ENCODE results near the gene CTDSPL. TPM values are rescaled to one million over a fixed set of nuclear protein-coding genes. Genes with fewer than 3 reads are reported as not detected.

CTDSPL gene
- total and polyA plus RNA-seq, 4 donors = 21.3 to 48.0 (median 35.4) TPM

GRCh38 chr3:37847689-37848088, 14.0 kb upstream of the CTDSPL start:
- intact Hi-C loops (cut with DNase I) = no loop called here
- Histone ChIP-seq H3K9me3 (ENCODE audit: control insufficient read depth, low read length) (no peaks in the 10 kb centered on the region), H3K4me1 (ENCODE audit: control insufficient read depth in 1 of 2, insufficient read depth in 2 of 2, low read length in 2 of 2) (no peaks in the 10 kb centered on the region), H3K27me3 (ENCODE audit: control insufficient read depth in 1 of 2, insufficient read depth in 2 of 2, low read length in 1 of 2) (no peaks in the 10 kb centered on the region), H3K4me3 (ENCODE audit: low read length in 2 of 2) (no peak overlapping the region), H3K27ac (ENCODE audit: low read depth in 1 of 2, low read length in 2 of 2) (no peak overlapping the region), H3K36me3 (ENCODE audit: control insufficient read depth in 1 of 2, insufficient read depth in 2 of 2, low read length in 1 of 2) (no peaks in the 10 kb centered on the region)
- no peak for ATAC-seq (ENCODE audit: low FRiP score)
- WGBS, 2 donors = 9 to 10% methylated on average over 4 of the region's 4 CpGs
- DNase-seq = no peak

- Histone ChIP-seq H3K4me3 (ENCODE audit: low read length in 2 of 2) (no peak overlapping the region), H3K36me3 (ENCODE audit: control insufficient read depth in 1 of 2, insufficient read depth in 2 of 2, low read length in 1 of 2) (no peaks in the 10 kb centered on the region), H3K27me3 (ENCODE audit: control insufficient read depth in 1 of 2, insufficient read depth in 2 of 2, low read length in 1 of 2) (no peaks in the 10 kb centered on the region), H3K27ac (ENCODE audit: low read depth in 1 of 2, low read length in 2 of 2) (no peak overlapping the region), H3K9me3 (ENCODE audit: control insufficient read depth, low read length) (no peaks in the 10 kb centered on the region), H3K4me1 (ENCODE audit: control insufficient read depth in 1 of 2, insufficient read depth in 2 of 2, low read length in 2 of 2) (no peaks in the 10 kb centered on the region)
- intact Hi-C loops (cut with DNase I) = no loop called here
- DNase-seq (no peak), ATAC-seq (ENCODE audit: low FRiP score) (no peak)
- 94 to 96% methylated on average over 11 of the region's 11 CpGs for WGBS, 2 donors
Measured at GRCh38 chr3:37849146-37849923, 12.3 kb upstream of the CTDSPL start.

- H3K27ac ChIP-seq (ENCODE audit: low read depth in 1 of 2, low read length in 2 of 2) = no peak overlapping the region
- peaks cover 4% of the 10 kb centered on the region in 2 donors for H3K4me1 ChIP-seq (ENCODE audit: control insufficient read depth in 1 of 2, insufficient read depth in 2 of 2, low read length in 2 of 2)
- H3K9me3 ChIP-seq (ENCODE audit: control insufficient read depth, low read length) = no peaks in the 10 kb centered on the region
- ATAC-seq (ENCODE audit: low FRiP score) (no peak), DNase-seq (no peak)
- 55 to 58% methylated on average over 1 of the region's 1 CpG for WGBS, 2 donors
- H3K4me3 ChIP-seq (ENCODE audit: low read length in 2 of 2) = no peak overlapping the region
- H3K27me3 ChIP-seq (ENCODE audit: control insufficient read depth in 1 of 2, insufficient read depth in 2 of 2, low read length in 1 of 2) = no peaks in the 10 kb centered on the region
- no peaks in the 10 kb centered on the region for H3K36me3 ChIP-seq (ENCODE audit: control insufficient read depth in 1 of 2, insufficient read depth in 2 of 2, low read length in 1 of 2)
- intact Hi-C loops (cut with DNase I) = no loop called here
Measured at GRCh38 chr3:37852097-37852496, 9.6 kb upstream of the CTDSPL start.

GRCh38 chr3:37852771-37853170, 8.9 kb upstream of the CTDSPL start:
- Histone ChIP-seq H3K9me3 (ENCODE audit: control insufficient read depth, low read length) (no peaks in the 10 kb centered on the region), H3K4me1 (ENCODE audit: control insufficient read depth in 1 of 2, insufficient read depth in 2 of 2, low read length in 2 of 2) (peaks cover 4% of the 10 kb centered on the region in 2 donors), H3K36me3 (ENCODE audit: control insufficient read depth in 1 of 2, insufficient read depth in 2 of 2, low read length in 1 of 2) (no peaks in the 10 kb centered on the region), H3K27me3 (ENCODE audit: control insufficient read depth in 1 of 2, insufficient read depth in 2 of 2, low read length in 1 of 2) (no peaks in the 10 kb centered on the region), H3K4me3 (ENCODE audit: low read length in 2 of 2) (no peak overlapping the region), H3K27ac (ENCODE audit: low read depth in 1 of 2, low read length in 2 of 2) (no peak overlapping the region)
- intact Hi-C loops (cut with DNase I) = no loop called here
- WGBS, 2 donors = 93 to 100% methylated on average over 1 of the region's 1 CpG
- DNase-seq = no peak
- ATAC-seq (ENCODE audit: low FRiP score) = no peak

DNA sequence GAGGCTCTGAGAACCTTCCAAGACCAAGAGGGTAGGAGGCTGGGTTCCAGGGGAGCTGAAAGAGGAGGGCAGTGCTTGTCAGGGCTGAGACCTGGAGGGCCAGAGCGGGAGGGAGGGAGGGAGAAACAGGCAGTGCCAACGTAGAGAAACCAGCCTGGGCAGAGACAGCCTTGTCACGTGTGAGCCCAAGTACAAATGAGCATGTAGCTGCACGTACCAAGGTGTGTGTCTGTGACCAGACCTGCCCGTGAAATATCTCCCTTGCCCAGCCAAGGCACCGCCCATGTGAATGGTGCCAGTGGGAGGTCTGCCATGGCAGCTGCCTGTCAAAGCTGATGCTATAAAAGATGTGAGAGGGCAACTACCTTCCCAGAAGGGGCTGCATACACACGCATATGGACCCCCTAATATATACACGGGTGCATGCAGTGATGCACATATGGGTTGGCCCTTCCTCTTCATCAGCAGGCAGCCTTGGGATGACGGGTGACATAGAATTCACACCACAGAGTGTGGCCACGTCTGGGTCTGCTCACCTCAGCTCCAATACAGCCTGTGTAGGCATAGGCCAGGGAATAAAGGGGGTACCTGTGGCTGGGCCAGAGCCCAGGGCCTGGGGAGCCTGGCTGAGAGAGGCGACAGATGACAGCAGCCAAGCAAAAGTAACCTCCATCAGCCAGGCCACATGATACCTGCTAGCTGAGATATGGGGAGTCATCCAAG, 7.8 kb upstream of the CTDSPL start:
- no peaks in the 10 kb centered on the region for H3K9me3 ChIP-seq (ENCODE audit: control insufficient read depth, low read length)
- WGBS, 2 donors = 63 to 66% methylated on average over 11 of the region's 11 CpGs
- DNase-seq (no peak), ATAC-seq (ENCODE audit: low FRiP score) (no peak)
- no peaks in the 10 kb centered on the region for H3K27me3 ChIP-seq (ENCODE audit: control insufficient read depth in 1 of 2, insufficient read depth in 2 of 2, low read length in 1 of 2)
- H3K36me3 ChIP-seq (ENCODE audit: control insufficient read depth in 1 of 2, insufficient read depth in 2 of 2, low read length in 1 of 2) = no peaks in the 10 kb centered on the region
- no peak overlapping the region for H3K4me3 ChIP-seq (ENCODE audit: low read length in 2 of 2)
- no peak overlapping the region for H3K27ac ChIP-seq (ENCODE audit: low read depth in 1 of 2, low read length in 2 of 2)
- intact Hi-C loops (cut with DNase I) = no loop called here
- H3K4me1 ChIP-seq (ENCODE audit: control insufficient read depth in 1 of 2, insufficient read depth in 2 of 2, low read length in 2 of 2) = peaks cover 4% of the 10 kb centered on the region in 2 donors

DNA sequence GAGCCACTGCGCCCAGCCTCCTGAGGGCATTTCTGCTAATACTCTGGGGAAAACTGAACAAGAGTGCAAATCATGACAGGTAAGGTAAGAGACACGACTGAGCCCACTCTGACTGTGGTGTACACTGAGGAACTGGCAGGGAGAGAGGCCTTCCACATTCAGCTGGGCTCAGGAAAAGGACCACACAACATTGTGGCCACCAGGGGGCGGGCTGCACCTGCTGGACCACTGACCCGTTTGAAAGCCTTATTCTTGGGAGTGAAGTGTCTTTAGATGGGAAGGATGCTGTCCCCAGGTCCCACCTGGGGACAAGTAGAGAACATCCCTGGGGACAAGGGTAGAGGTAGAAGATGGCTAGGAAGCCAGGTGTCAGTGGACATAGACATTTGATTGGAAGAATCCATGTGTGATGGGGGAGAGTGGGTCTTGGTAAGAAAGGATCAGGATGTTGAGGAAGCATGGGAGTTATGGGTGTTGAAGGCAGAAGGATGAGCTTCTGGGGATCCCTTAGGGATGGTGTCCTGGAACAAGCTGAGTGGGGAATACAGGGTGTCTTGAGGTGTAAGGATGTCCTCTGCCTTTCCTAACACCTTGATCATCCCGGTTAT, 6.2 kb upstream of the CTDSPL start:
- peak; percentile 87 to 96 for DNase-seq
- 35 to 37% methylated on average over 5 of the region's 5 CpGs for WGBS, 2 donors
- Histone ChIP-seq H3K4me3 (ENCODE audit: low read length in 2 of 2) (no peak overlapping the region), H3K4me1 (ENCODE audit: control insufficient read depth in 1 of 2, insufficient read depth in 2 of 2, low read length in 2 of 2) (peaks cover 4% of the 10 kb centered on the region in 2 donors), H3K9me3 (ENCODE audit: control insufficient read depth, low read length) (no peaks in the 10 kb centered on the region), H3K27ac (ENCODE audit: low read depth in 1 of 2, low read length in 2 of 2) (no peak overlapping the region), H3K27me3 (ENCODE audit: control insufficient read depth in 1 of 2, insufficient read depth in 2 of 2, low read length in 1 of 2) (no peaks in the 10 kb centered on the region), H3K36me3 (ENCODE audit: control insufficient read depth in 1 of 2, insufficient read depth in 2 of 2, low read length in 1 of 2) (no peaks in the 10 kb centered on the region)
- peak; percentile 71 for ATAC-seq (ENCODE audit: low FRiP score)
- intact Hi-C loops (cut with DNase I) = no loop called here

GRCh38 chr3:37856381-37856780, 5.3 kb upstream of the CTDSPL start:
- intact Hi-C loops (cut with DNase I) = loop anchor here (1.0 kb wide), 1 partner anchor 111 kb away; no protein-coding TSS in a partner anchor
- ATAC-seq (ENCODE audit: low FRiP score) = no peak
- H3K27ac ChIP-seq (ENCODE audit: low read depth in 1 of 2, low read length in 2 of 2) = peak overlapping the region in 1 of 2 donors; percentile 7

DNA sequence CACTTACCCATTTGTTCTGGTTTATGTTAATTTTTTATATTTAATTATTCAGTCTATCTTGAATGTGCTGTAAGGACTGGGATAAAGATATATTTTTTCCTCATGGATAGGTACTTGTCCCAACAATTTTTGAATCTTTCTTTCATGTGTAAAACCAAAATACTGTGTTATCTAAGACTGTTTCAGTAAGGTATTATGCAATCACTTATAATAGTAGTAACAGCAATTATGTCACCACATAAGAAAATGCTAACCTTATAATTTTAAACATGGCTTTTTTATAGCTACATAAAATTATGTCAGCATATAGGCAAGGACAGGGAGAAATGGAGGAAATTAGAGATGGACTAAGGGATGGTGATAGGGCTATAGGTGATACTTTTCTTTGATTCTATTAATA, 2.9 kb upstream of the CTDSPL start:
- no peak for DNase-seq
- no peak overlapping the region for H3K27ac ChIP-seq (ENCODE audit: low read depth in 1 of 2, low read length in 2 of 2)
- no peak overlapping the region for H3K4me3 ChIP-seq (ENCODE audit: low read length in 2 of 2)
- H3K27me3 ChIP-seq (ENCODE audit: control insufficient read depth in 1 of 2, insufficient read depth in 2 of 2, low read length in 1 of 2) = no peaks in the 10 kb centered on the region
- H3K9me3 ChIP-seq (ENCODE audit: control insufficient read depth, low read length) = no peaks in the 10 kb centered on the region
- intact Hi-C loops (cut with DNase I) = no loop called here
- no peaks in the 10 kb centered on the region for H3K36me3 ChIP-seq (ENCODE audit: control insufficient read depth in 1 of 2, insufficient read depth in 2 of 2, low read length in 1 of 2)
- no peak for ATAC-seq (ENCODE audit: low FRiP score)
- peaks cover 4% of the 10 kb centered on the region in 2 donors for H3K4me1 ChIP-seq (ENCODE audit: control insufficient read depth in 1 of 2, insufficient read depth in 2 of 2, low read length in 2 of 2)

More at GRCh38 chr3:37856381-37856780, 5.3 kb upstream of the CTDSPL start:
- no peaks in the 10 kb centered on the region for H3K9me3 ChIP-seq (ENCODE audit: control insufficient read depth, low read length)
- H3K4me1 ChIP-seq (ENCODE audit: control insufficient read depth in 1 of 2, insufficient read depth in 2 of 2, low read length in 2 of 2) = peaks cover 4% of the 10 kb centered on the region in 2 donors
- no peak overlapping the region for H3K4me3 ChIP-seq (ENCODE audit: low read length in 2 of 2)
- H3K36me3 ChIP-seq (ENCODE audit: control insufficient read depth in 1 of 2, insufficient read depth in 2 of 2, low read length in 1 of 2) = no peaks in the 10 kb centered on the region
- H3K27me3 ChIP-seq (ENCODE audit: control insufficient read depth in 1 of 2, insufficient read depth in 2 of 2, low read length in 1 of 2) = no peaks in the 10 kb centered on the region
- 5 to 10% methylated on average over 2 of the region's 2 CpGs for WGBS, 2 donors
- peak in 1 of 2 donors; percentile 58 for DNase-seq
